Measurements from ENCODE around the gene ARL6IP5. TPM values are rescaled to one million over a fixed set of nuclear protein-coding genes. Genes with fewer than 3 reads are reported as not detected.

Gene ARL6IP5
- total and polyA plus RNA-seq, 12 donors = 100 to 276 (median 185) TPM

DNA sequence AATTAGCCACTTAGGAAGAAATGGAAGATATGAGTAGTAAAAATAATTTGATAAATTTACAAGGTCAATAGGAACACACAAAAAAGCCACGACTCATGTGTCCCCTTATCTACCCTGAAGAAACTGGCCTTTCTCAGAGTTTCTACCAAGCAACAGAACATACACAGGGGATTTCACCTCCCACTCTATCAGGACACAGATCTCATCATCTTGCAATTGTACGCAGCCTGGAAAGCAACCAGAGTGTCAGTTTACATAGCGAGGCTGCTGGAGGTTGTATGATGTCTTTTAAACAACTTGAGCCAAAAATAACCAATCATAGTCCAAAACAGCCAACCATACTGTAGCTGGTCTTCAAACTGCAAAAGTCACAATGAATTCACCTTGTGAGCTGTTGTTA lies 57.4 kb downstream of the ARL6IP5 start:
- TF ChIP-seq, protein P1, sequence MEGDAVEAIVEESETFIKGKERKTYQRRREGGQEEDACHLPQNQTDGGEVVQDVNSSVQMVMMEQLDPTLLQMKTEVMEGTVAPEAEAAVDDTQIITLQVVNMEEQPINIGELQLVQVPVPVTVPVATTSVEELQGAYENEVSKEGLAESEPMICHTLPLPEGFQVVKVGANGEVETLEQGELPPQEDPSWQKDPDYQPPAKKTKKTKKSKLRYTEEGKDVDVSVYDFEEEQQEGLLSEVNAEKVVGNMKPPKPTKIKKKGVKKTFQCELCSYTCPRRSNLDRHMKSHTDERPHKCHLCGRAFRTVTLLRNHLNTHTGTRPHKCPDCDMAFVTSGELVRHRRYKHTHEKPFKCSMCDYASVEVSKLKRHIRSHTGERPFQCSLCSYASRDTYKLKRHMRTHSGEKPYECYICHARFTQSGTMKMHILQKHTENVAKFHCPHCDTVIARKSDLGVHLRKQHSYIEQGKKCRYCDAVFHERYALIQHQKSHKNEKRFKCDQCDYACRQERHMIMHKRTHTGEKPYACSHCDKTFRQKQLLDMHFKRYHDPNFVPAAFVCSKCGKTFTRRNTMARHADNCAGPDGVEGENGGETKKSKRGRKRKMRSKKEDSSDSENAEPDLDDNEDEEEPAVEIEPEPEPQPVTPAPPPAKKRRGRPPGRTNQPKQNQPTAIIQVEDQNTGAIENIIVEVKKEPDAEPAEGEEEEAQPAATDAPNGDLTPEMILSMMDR (IDR thresholded peaks at IDR 0.05) = no peak
- TF ChIP-seq POLR2A (IDR thresholded peaks at IDR 0.05) = no peak
- no peaks in the 10 kb centered on the region for H3K36me3 ChIP-seq (replicated peaks in 1 of 2)
- intact Hi-C loops (cut with DNase I) = no loop called here
- no peak overlapping the region for H3K4me3 ChIP-seq
- no peaks in the 10 kb centered on the region for H3K4me1 ChIP-seq (replicated peaks in 1 of 2)
- WGBS, 4 donors = 44 to 51% (median 47%) methylated on average over 3 of the region's 3 CpGs
- H3K27me3 ChIP-seq = peaks cover 9% of the 10 kb centered on the region
- H3K9me3 ChIP-seq (replicated peaks in 1 of 3) = no peaks in the 10 kb centered on the region
- H3K27ac ChIP-seq = no peak overlapping the region
- no peak for DNase-seq

DNA sequence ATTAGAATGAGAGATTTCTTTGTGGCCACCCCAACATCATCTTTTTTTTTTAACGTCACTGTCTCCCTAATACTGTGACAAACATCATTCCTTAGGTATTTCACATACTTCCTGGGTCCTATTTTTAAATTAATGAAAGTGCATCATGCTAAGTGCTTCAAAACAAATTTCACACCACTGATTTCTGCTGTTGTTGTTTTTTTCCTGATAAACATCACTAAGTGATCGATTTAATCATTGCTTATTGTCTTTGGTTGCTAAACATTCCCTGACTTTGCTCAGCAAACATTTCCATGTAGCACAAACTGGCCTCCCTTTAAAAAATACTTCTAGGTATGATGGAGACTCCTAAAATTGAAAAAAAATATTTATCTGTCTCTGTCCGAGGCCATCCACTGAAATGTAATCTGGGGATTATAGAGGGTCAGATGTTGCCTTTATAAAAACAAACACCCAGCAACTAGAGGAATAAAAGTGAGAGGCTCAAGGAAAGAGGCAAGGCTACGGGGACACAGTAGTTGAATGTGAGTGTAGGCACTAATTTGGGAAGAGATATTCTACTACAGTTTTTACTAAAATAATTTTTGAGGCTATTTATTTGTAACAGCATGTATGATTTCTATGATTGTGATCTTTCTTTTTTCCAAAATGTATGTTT lies 58.2 kb downstream of the ARL6IP5 start:
- Histone ChIP-seq H3K27me3 (peaks cover 9% of the 10 kb centered on the region), H3K27ac (no peak overlapping the region), H3K9me3 (replicated peaks in 1 of 3) (no peaks in the 10 kb centered on the region), H3K4me1 (replicated peaks in 1 of 2) (no peaks in the 10 kb centered on the region), H3K4me3 (no peak overlapping the region), H3K36me3 (replicated peaks in 1 of 2) (no peaks in the 10 kb centered on the region)
- intact Hi-C loops (cut with DNase I) = no loop called here
- WGBS, 4 donors = 67 to 80% (median 76%) methylated on average over 4 of the region's 4 CpGs
- no peak for TF ChIP-seq POLR2A (IDR thresholded peaks at IDR 0.05)
- TF ChIP-seq, protein P1 (IDR thresholded peaks at IDR 0.05) = no peak
- no peak for DNase-seq

DNA sequence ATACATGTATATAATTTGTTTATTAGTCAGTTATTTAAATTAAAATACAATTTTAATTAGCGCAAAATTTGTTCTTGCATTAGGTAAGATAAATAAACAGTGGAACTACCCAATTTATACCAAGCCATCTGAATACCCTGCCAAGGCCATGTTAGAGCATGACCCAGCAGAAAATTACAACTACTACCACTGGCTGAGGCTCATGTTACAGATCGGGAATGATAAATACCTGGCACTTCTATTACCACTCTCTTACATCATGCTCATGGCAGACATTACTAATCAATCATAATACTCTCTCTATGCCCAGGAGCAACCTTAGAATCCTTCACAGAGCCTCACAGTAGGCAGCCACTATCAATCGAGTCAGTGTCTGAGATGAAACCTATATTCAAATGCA lies 58.9 kb downstream of the ARL6IP5 start:
- H3K27me3 ChIP-seq = peaks cover 9% of the 10 kb centered on the region
- no peaks in the 10 kb centered on the region for H3K36me3 ChIP-seq (replicated peaks in 1 of 2)
- TF ChIP-seq, protein P1 (IDR thresholded peaks at IDR 0.05) = no peak
- TF ChIP-seq POLR2A (IDR thresholded peaks at IDR 0.05) = no peak
- H3K27ac ChIP-seq = no peak overlapping the region
- no peak for DNase-seq
- intact Hi-C loops (cut with DNase I) = no loop called here
- no peak overlapping the region for H3K4me3 ChIP-seq
- no peaks in the 10 kb centered on the region for H3K4me1 ChIP-seq (replicated peaks in 1 of 2)
- 74 to 86% (median 81%) methylated on average over 3 of the region's 3 CpGs for WGBS, 4 donors
- no peaks in the 10 kb centered on the region for H3K9me3 ChIP-seq (replicated peaks in 1 of 3)

DNA sequence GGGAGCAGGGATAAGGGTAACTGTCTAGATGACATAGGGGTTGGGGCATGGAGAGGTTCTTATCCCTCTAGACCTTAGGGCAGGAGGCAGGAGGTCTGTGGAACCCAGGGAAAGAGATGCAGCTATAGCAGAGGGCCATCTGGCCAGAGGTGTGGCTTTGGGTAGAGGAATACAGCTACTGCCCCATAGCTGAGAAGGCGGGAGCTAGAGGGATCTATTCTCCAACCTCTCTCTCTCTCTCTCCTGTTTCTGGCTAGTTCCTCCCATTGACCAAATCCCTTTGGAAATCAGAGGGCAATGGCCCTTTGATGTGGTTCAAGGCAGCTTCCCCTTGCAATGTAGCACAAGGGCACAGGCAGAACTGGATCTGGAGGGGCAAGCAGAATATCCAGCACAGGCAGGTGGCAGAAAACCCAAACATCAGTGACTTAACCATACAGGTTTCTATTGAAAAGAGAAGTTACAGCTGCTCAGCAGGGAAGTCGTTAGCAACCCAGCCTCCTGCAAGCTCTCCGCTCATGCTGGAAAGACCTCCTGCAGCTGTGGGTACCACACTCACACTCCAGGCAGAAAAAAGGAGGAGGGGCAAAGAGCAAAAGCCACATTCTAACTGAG lies 60.0 kb downstream of the ARL6IP5 start:
- 64 to 100% (median 79%) methylated on average over 2 to 3 of the region's 3 CpGs for WGBS, 4 donors
- TF ChIP-seq, protein P1 (IDR thresholded peaks at IDR 0.05) = no peak
- TF ChIP-seq POLR2A (IDR thresholded peaks at IDR 0.05) = no peak
- intact Hi-C loops (cut with DNase I) = no loop called here
- no peak for DNase-seq
- H3K4me3 ChIP-seq = no peak overlapping the region
- no peaks in the 10 kb centered on the region for H3K9me3 ChIP-seq (replicated peaks in 1 of 3)
- no peaks in the 10 kb centered on the region for H3K36me3 ChIP-seq (replicated peaks in 1 of 2)
- no peaks in the 10 kb centered on the region for H3K4me1 ChIP-seq (replicated peaks in 1 of 2)
- peaks cover 9% of the 10 kb centered on the region for H3K27me3 ChIP-seq
- H3K27ac ChIP-seq = no peak overlapping the region

Data from adrenal gland (tissue), 12 donors.